ENCODE results near the gene TEX2. TPM values are rescaled to one million over a fixed set of nuclear protein-coding genes. Genes with fewer than 3 reads are reported as not detected.

The TEX2 gene
- total RNA-seq, 1 experiment from 2014 or later, result 10.8 TPM

GRCh38 chr17:64120159-64120810 lies 142.8 kb downstream of the TEX2 start:
- peak; percentile 46; the same call in 1 of the 2 replicates for TF ChIP-seq GABPB1 (CRISPR knock-in tag; IDR thresholded peaks at IDR 0.05)
- TF ChIP-seq, protein P1, sequence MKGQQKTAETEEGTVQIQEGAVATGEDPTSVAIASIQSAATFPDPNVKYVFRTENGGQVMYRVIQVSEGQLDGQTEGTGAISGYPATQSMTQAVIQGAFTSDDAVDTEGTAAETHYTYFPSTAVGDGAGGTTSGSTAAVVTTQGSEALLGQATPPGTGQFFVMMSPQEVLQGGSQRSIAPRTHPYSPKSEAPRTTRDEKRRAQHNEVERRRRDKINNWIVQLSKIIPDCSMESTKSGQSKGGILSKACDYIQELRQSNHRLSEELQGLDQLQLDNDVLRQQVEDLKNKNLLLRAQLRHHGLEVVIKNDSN (CRISPR knock-in tag; IDR thresholded peaks at IDR 0.05), result no peak
- CTCF ChIA-PET, result interaction anchor here (1.2 to 1.4 kb wide), 2 partner anchors 13 to 57 kb away, joined by 3 to 4 read pairs; no protein-coding TSS in a partner anchor

DNA sequence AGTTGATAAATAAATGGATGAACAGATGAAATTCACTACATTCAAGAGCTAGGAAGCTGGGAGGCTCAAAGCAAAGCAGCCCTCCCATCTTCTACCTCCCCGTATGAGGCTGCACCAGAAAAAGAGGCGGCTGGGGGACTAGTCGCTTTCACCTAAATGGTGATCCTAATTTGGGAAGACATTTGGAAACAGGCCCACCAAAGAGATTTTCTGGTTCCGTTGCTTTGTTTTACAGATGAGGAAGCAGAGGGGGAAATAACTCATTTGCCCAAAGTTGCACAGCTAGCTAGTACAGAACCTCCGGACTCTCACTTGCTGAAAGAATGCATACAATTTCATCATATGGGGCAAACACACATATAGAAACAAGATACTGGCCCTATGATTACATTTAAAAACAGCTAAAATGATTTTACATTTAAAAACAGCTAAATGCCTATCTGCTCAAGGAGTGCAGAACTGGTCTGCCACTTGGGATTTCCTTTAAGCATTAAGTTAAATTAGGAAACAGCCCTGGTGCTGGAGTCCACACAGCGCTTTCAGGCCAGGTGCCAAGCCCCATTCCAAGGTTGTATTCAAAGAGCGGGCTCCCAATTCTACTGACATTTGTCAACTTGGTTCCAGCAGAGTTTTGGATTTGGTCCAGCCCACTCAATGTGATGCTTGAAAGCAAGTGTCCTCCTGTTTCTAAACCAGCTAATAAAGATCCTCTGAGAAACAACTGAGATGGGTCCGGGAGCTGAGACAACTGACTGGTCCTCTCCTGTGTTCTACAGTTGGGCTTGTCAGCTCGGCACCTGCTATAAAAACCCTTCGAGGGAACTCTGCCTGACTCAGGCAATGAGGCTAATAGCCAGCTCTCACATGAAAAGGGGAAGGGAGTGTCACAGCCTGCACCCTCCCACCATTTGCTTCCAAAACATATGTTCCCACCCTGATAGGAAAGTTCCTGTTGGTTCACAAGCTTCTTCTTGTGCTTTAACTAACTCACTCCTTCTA lies 144.8 kb downstream of the TEX2 start:
- CTCF ChIA-PET, result interaction anchor here (1.1 to 1.5 kb wide), 3 partner anchors 15 to 89 kb away, joined by 3 to 8 read pairs (median 7); no protein-coding TSS in a partner anchor
- Mint-ChIP-seq H3K27ac (no peak overlapping the region), H3K4me1 (no peaks in the 10 kb centered on the region), H3K9me3 (peaks cover 7% of the 10 kb centered on the region), H3K36me3 (no peaks in the 10 kb centered on the region), H3K4me3 (no peak overlapping the region), H3K27me3 (ENCODE audit: low read depth) (no peaks in the 10 kb centered on the region)
- TF ChIP-seq ZNF396 (CRISPR knock-in tag; IDR thresholded peaks at IDR 0.05; ENCODE audit: borderline replicate concordance), result no peak
- ATAC-seq (no peak), DNase-seq (ENCODE audit: low spot score) (no peak)
- POLR2A ChIA-PET, result no interaction called here

More at GRCh38 chr17:64120159-64120810, 142.8 kb downstream of the TEX2 start:
- Mint-ChIP-seq H3K36me3 (no peaks in the 10 kb centered on the region), H3K9me3 (peaks cover 7% of the 10 kb centered on the region), H3K27me3 (ENCODE audit: low read depth) (no peaks in the 10 kb centered on the region), H3K27ac (no peak overlapping the region), H3K4me3 (no peak overlapping the region), H3K4me1 (no peaks in the 10 kb centered on the region)
- POLR2A ChIA-PET, result no interaction called here
- no peak for DNase-seq (ENCODE audit: low spot score)
- no peak for ATAC-seq

DNA sequence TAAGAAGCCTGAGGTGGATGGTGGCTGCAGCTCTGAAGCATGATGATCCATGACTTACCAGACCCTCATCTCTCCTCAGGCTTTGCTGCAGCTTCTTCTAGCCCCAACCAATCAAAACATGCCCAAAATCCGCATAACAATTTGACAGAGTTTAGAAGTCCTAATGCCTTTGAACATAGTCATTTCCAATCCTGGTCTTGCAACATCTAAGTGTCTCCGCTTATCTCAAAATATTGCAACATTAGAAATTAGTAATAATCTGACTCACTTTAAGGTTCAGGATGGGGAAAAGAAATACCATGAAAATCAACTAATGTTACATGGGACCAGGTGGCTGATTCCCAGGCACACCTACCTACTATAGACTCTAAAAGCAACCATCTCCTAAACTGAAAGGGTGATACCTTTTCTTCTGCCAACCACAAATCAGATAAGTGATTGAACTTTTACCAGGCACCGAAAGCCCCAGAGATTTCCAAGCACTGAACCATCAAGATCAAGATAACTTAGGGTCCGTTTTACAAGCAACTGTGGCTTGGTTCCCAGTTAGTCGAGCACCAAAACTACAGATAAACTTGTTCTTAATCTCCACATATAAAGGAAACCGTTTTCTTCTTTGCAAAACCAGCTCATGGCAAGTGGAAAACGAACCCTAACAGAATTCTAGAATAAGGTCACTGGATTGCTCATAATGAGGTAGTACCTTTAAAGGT lies 147.1 kb downstream of the TEX2 start:
- CTCF ChIA-PET, result interaction anchor here (0.7 to 3.9 kb wide), 5 partner anchors 14 to 212 kb away, joined by 3 to 21 read pairs (median 3); partner anchors contain the start of gene ERN1
- no peak for ATAC-seq

GRCh38 chr17:64115043-64115698 lies 147.9 kb downstream of the TEX2 start:
- H3K4me1 Mint-ChIP-seq, result peaks cover 7% of the 10 kb centered on the region
- DNase-seq (ENCODE audit: low spot score) (no peak), ATAC-seq (no peak)
- no peaks in the 10 kb centered on the region for H3K9me3 Mint-ChIP-seq
- no peak overlapping the region for H3K4me3 Mint-ChIP-seq
- H3K27me3 Mint-ChIP-seq (ENCODE audit: low read depth), result no peaks in the 10 kb centered on the region
- H3K27ac Mint-ChIP-seq, result no peak overlapping the region; the same call in 1 of the 2 replicates
- H3K36me3 Mint-ChIP-seq, result no peaks in the 10 kb centered on the region
- ChIA-PET CTCF (interaction anchor here (0.6 to 3.9 kb wide), 8 partner anchors 18 to 234 kb away, joined by 3 to 21 read pairs (median 4); no protein-coding TSS in a partner anchor), POLR2A (no interaction called here)
- TF ChIP-seq, protein P2, sequence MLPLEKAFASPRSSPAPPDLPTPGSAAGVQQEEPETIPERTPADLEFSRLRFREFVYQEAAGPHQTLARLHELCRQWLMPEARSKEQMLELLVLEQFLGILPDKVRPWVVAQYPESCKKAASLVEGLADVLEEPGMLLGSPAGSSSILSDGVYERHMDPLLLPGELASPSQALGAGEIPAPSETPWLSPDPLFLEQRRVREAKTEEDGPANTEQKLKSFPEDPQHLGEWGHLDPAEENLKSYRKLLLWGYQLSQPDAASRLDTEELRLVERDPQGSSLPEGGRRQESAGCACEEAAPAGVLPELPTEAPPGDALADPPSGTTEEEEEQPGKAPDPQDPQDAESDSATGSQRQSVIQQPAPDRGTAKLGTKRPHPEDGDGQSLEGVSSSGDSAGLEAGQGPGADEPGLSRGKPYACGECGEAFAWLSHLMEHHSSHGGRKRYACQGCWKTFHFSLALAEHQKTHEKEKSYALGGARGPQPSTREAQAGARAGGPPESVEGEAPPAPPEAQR (CRISPR knock-in tag; IDR thresholded peaks at IDR 0.05), result no peak
- TF ChIP-seq, protein P3, sequence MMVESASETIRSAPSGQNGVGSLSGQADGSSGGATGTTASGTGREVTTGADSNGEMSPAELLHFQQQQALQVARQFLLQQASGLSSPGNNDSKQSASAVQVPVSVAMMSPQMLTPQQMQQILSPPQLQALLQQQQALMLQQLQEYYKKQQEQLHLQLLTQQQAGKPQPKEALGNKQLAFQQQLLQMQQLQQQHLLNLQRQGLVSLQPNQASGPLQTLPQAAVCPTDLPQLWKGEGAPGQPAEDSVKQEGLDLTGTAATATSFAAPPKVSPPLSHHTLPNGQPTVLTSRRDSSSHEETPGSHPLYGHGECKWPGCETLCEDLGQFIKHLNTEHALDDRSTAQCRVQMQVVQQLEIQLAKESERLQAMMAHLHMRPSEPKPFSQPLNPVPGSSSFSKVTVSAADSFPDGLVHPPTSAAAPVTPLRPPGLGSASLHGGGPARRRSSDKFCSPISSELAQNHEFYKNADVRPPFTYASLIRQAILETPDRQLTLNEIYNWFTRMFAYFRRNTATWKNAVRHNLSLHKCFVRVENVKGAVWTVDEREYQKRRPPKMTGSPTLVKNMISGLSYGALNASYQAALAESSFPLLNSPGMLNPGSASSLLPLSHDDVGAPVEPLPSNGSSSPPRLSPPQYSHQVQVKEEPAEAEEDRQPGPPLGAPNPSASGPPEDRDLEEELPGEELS (CRISPR knock-in tag; IDR thresholded peaks at IDR 0.05), result no peak
- TF ChIP-seq ZNF396 (CRISPR knock-in tag; IDR thresholded peaks at IDR 0.05; ENCODE audit: borderline replicate concordance), result no peak
- TF ChIP-seq, protein P4, sequence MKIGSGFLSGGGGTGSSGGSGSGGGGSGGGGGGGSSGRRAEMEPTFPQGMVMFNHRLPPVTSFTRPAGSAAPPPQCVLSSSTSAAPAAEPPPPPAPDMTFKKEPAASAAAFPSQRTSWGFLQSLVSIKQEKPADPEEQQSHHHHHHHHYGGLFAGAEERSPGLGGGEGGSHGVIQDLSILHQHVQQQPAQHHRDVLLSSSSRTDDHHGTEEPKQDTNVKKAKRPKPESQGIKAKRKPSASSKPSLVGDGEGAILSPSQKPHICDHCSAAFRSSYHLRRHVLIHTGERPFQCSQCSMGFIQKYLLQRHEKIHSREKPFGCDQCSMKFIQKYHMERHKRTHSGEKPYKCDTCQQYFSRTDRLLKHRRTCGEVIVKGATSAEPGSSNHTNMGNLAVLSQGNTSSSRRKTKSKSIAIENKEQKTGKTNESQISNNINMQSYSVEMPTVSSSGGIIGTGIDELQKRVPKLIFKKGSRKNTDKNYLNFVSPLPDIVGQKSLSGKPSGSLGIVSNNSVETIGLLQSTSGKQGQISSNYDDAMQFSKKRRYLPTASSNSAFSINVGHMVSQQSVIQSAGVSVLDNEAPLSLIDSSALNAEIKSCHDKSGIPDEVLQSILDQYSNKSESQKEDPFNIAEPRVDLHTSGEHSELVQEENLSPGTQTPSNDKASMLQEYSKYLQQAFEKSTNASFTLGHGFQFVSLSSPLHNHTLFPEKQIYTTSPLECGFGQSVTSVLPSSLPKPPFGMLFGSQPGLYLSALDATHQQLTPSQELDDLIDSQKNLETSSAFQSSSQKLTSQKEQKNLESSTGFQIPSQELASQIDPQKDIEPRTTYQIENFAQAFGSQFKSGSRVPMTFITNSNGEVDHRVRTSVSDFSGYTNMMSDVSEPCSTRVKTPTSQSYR (CRISPR knock-in tag; IDR thresholded peaks at IDR 0.05), result no peak
- no peak for TF ChIP-seq RELA (CRISPR knock-in tag; IDR thresholded peaks at IDR 0.05; ENCODE audit: borderline replicate concordance)
- no peak for TF ChIP-seq MYBL2 (CRISPR knock-in tag; IDR thresholded peaks at IDR 0.05)

More for the DNA sequence above, 147.1 kb downstream of the TEX2 start:
- Mint-ChIP-seq H3K4me3 (no peak overlapping the region), H3K27ac (no peak overlapping the region), H3K27me3 (ENCODE audit: low read depth) (no peaks in the 10 kb centered on the region), H3K36me3 (no peaks in the 10 kb centered on the region), H3K4me1 (no peaks in the 10 kb centered on the region), H3K9me3 (no peaks in the 10 kb centered on the region)
- DNase-seq (ENCODE audit: low spot score), result no peak
- POLR2A ChIA-PET, result no interaction called here
- TF ChIP-seq E2F1 (CRISPR knock-in tag; IDR thresholded peaks at IDR 0.05) (no peak), ZNF232 (CRISPR knock-in tag; IDR thresholded peaks at IDR 0.05) (no peak), KAT7 (CRISPR knock-in tag; IDR thresholded peaks at IDR 0.05; ENCODE audit: borderline replicate concordance) (no peak), NFYB (CRISPR knock-in tag; conservative IDR thresholded peaks at IDR 0.05; ENCODE audit: low read depth) (no peak)

Data from WTC11 (cell line).